GM12873 (cell line): ENCODE results near the gene SASH1.

Experiments used
- CTCF ChIP-seq: IDR thresholded peaks from 2 replicates; pipeline ENCODE4 v1.5.1; 2012; ENCODE audit warnings: low read depth, mild to moderate bottlenecking, moderate library complexity, low read length, control low read depth; ENCODE audit not compliant: insufficient read depth; ENCODE audit errors: missing control alignments

The SASH1 gene

GRCh38 chr6:148492654-148493290 lies 150.1 kb downstream of the SASH1 start:
- TF ChIP-seq CTCF = no peak

DNA sequence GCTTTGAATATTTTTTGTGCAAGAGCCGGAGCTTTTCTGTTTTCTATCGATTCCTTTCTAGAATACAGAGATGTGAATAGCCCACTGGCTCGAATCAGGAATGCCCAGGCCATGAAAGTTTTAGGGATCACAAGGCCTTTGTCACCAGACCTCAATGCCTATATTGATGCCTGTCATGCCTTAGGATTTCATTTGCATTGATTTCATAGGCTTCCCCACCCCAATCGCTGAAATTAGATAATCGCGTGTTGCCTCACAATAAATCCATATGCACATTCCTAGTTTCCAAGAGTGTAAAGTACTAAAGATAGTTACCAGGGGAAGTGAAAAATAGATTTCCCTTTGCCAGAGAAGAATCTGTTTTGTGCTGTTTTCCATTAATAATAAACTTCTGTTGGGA lies 150.8 kb downstream of the SASH1 start:
- TF ChIP-seq CTCF = no peak

- TF ChIP-seq CTCF = no peak
Observed at GRCh38 chr6:148494226-148494625, 151.6 kb downstream of the SASH1 start.

GRCh38 chr6:148495029-148495428 lies 152.4 kb downstream of the SASH1 start:
- no peak for TF ChIP-seq CTCF

DNA sequence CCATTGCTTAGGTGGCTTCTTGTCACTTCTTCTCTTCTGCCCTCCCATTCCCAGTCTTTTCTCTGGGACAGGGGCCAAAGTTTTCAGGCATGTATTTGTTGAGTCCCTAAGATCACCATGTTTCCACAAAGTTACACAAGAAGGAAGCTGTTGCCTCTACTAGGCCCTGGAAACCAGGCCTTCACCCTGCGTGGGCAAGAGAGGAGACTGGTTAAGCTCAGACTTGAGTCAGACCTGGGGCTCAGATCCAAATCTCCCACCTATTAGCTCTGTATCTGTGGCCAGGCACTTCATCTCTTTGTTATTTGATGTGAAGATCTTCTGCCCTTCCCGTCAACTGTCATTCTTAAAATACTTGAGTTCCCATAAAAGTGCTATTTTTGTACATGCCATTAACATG lies 154.6 kb downstream of the SASH1 start:
- no peak for TF ChIP-seq CTCF

GRCh38 chr6:148497717-148498116 lies 155.1 kb downstream of the SASH1 start:
- no peak for TF ChIP-seq CTCF

DNA sequence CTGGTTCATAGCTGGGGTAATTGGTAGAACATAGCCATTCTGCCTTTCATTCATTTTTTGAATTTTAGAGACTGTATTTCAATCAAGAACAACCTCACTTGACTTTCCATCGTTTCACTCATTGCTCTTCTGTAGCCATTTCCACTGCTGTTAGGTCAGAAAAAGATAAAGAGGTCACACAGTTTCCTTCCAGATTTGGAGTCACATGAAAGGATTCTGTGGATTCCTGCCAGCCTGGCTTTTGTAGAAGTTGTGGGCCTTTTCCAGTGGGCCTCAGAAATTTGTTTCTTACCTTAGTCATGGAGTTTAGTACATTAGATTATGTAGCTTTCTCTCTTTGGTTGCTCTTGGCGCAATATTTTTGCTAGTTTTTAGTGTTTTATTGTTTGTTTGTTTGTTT lies 157.8 kb downstream of the SASH1 start:
- TF ChIP-seq CTCF = no peak

DNA sequence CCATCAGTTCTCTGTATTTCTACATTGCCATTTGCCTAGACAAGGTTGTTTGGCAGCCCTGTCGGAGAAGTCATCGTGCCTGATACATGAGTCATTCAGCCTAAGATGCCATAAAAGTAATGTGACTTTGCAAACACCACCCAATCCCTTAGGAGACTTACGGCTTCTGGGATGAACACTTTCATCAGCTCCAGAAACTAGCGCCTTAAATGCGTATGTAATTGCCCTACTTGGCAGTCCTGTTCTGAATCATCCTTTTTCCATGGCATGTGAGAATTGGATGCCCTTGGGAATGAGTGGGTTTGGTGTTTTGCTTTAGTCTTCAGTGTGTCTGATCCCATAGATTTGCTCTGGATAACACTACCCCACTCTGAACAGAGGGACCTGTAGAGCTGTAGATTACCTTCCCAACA lies 158.5 kb downstream of the SASH1 start:
- no peak for TF ChIP-seq CTCF
